GM12872 (cell line): ENCODE results near the gene BBS12.

Experiments
- TF ChIP-seq, protein P1 (sequence below): IDR thresholded peaks from 3 replicates; pipeline ENCODE4 v1.5.1; 2011; ENCODE audit warnings: low read depth, mild to moderate bottlenecking, low read length, moderate library complexity; ENCODE audit not compliant: insufficient read depth

Gene BBS12

DNA sequence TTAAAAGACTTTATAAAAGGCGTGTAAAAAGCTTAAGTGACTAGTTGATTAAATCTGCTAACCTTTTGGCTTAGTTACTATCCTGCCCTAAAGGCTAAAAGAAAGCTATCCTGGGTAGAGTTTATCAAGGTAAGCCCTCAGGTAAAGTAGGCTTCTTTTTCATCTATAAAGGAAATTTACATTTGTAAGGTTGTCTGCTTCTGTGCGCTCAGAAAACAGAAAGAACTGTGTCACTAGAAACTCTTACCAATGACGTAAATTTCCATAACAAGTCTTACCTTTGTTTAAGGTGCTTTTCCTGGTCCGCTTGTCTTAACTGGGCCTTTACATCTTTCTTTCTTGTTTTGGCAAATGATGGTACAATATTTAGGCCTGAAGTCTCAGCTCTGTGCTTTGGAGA is 56.4 kb downstream of the BBS12 start:
- TF ChIP-seq, protein P1, sequence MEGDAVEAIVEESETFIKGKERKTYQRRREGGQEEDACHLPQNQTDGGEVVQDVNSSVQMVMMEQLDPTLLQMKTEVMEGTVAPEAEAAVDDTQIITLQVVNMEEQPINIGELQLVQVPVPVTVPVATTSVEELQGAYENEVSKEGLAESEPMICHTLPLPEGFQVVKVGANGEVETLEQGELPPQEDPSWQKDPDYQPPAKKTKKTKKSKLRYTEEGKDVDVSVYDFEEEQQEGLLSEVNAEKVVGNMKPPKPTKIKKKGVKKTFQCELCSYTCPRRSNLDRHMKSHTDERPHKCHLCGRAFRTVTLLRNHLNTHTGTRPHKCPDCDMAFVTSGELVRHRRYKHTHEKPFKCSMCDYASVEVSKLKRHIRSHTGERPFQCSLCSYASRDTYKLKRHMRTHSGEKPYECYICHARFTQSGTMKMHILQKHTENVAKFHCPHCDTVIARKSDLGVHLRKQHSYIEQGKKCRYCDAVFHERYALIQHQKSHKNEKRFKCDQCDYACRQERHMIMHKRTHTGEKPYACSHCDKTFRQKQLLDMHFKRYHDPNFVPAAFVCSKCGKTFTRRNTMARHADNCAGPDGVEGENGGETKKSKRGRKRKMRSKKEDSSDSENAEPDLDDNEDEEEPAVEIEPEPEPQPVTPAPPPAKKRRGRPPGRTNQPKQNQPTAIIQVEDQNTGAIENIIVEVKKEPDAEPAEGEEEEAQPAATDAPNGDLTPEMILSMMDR, result no peak

DNA sequence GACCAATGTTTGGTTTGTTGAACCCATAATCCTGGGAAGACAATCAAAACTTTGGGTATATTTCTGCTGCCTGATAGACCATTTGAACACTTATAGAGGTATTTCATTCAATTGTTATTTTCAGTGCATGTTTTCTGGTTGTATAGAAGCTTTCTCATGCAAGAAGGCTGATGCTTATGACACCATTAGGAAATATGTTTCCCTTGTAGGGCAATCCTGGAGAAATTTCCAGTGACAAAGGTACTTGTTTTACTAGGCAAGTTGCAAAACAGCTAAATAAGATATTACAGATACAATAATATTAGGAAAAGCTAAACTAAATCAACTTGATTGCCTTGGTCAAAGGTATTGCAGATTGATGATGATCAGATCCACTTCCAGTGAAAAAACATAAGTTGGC is 61.3 kb downstream of the BBS12 start:
- TF ChIP-seq, protein P1, result no peak
